Suprapubic skin (tissue), 4 donors: ENCODE results near the gene ZC3H4.

Source experiments
- EP300 ChIP-seq: sonication (generic); formaldehyde crosslinking; IDR thresholded peaks from one replicate; pipeline ENCODE4 v1.6.1; 2017; ENCODE audit warnings: antibody characterized with exemption
- POLR2A ChIP-seq, 2 donors: fragments of 450-650 bp; IDR thresholded peaks; one replicate each; pipeline ENCODE4 v1.6.1; 2017; ENCODE audit warnings: antibody characterized with exemption in 2 of 2, mild to moderate bottlenecking in 2 of 2, moderate library complexity in 2 of 2
- POLR2AphosphoS5 ChIP-seq, 3 donors: sonication (generic); formaldehyde crosslinking; IDR thresholded peaks; one replicate each; pipeline ENCODE4 v1.6.1; 2017; ENCODE audit warnings: antibody characterized with exemption in 3 of 3
- TF ChIP-seq, protein P1 (sequence below), 2 donors: fragments of 200-600 bp in 1 of 2; fragments of 450-650 bp in 1 of 2; sonication (generic) in 1 of 2; IDR thresholded peaks; one replicate each; pipeline ENCODE4 v1.5.1; 2016 to 2019; ENCODE audit warnings: antibody characterized with exemption in 2 of 2, mild to moderate bottlenecking in 1 of 2, moderate library complexity in 1 of 2

DNA sequence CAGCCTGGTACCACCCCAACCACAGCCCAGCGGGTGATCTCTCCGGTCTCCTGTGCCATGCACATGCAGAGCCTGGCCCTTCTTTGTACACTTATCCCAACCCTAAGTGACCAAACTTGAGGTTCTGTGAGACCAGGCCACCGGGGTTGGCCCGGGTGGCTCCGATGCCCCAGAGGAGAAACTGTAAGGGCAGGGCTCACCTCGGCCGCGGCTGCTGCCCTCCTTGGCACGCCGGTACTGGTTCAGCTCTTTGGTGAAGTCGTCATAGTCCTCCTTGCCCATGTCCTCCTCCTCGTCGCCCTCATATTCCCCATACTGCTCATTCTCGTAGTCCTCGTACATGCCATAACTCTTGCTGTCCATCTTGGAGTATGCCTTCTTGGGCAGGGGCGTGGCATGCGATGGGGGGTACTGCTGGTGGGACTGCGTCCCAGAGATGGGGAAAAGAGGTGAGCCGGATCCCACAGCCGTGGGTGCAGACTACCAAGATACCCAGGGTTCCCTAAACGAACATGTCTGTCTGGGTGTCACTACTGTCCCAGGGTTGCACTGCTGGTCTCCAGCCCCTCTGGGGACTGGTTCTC, 23.7 kb downstream of the ZC3H4 start:
- TF ChIP-seq, protein P1, sequence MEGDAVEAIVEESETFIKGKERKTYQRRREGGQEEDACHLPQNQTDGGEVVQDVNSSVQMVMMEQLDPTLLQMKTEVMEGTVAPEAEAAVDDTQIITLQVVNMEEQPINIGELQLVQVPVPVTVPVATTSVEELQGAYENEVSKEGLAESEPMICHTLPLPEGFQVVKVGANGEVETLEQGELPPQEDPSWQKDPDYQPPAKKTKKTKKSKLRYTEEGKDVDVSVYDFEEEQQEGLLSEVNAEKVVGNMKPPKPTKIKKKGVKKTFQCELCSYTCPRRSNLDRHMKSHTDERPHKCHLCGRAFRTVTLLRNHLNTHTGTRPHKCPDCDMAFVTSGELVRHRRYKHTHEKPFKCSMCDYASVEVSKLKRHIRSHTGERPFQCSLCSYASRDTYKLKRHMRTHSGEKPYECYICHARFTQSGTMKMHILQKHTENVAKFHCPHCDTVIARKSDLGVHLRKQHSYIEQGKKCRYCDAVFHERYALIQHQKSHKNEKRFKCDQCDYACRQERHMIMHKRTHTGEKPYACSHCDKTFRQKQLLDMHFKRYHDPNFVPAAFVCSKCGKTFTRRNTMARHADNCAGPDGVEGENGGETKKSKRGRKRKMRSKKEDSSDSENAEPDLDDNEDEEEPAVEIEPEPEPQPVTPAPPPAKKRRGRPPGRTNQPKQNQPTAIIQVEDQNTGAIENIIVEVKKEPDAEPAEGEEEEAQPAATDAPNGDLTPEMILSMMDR (IDR thresholded peaks at IDR 0.05), result no peak
- TF ChIP-seq EP300, result no peak
- no peak for TF ChIP-seq POLR2A (IDR thresholded peaks at IDR 0.05)
- TF ChIP-seq POLR2AphosphoS5 (IDR thresholded peaks at IDR 0.05), result no peak
